ENCODE results near the gene NCDN.
A peak's percentile ranks its signal among the peaks of the same experiment; 100 is the strongest.

NCDN gene, protein sequence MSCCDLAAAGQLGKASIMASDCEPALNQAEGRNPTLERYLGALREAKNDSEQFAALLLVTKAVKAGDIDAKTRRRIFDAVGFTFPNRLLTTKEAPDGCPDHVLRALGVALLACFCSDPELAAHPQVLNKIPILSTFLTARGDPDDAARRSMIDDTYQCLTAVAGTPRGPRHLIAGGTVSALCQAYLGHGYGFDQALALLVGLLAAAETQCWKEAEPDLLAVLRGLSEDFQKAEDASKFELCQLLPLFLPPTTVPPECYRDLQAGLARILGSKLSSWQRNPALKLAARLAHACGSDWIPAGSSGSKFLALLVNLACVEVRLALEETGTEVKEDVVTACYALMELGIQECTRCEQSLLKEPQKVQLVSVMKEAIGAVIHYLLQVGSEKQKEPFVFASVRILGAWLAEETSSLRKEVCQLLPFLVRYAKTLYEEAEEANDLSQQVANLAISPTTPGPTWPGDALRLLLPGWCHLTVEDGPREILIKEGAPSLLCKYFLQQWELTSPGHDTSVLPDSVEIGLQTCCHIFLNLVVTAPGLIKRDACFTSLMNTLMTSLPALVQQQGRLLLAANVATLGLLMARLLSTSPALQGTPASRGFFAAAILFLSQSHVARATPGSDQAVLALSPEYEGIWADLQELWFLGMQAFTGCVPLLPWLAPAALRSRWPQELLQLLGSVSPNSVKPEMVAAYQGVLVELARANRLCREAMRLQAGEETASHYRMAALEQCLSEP

DNA sequence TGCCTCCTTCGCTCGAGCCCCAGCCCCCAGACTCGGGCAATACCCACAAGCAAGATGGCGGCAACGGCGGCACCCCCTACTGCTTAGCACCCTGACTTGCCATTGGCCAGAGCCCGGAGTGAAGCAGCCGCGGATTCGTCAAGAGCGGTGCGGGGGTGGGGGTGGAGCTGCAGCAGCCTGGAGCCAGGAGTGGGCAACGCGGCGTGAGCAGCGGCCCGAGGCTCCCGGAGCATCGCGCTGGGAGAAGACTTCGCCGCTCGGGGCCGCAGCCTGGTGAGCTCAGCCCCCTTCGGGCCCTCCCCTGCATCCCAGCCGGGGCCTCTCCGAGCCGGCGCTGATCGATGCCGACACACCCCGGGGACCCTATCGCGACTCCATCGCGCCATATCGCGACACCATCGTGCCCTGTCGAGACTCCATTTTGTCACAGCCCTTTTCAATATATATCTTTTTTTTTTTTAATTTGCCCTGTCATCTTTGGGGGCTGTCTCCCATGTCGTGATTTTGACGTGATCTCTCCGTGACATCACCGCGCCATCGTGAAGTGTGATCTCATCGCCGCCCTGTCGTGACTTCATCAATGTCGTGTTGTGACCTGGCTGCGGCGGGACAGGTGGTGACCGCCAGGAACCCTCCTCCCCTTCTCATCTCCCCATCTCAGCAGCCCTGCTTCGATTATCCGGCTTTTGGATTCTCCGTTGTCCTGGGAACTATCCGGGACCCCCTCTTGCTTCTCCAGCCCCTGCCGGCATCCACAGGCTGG is at the start of gene NCDN:
Gene NCDN (plus strand): TSS at position 189 of the 763 bp plus-strand sequence. CDS start 392 bp downstream, at position 581.
- peak; percentile 97 for DNase-seq

DNA sequence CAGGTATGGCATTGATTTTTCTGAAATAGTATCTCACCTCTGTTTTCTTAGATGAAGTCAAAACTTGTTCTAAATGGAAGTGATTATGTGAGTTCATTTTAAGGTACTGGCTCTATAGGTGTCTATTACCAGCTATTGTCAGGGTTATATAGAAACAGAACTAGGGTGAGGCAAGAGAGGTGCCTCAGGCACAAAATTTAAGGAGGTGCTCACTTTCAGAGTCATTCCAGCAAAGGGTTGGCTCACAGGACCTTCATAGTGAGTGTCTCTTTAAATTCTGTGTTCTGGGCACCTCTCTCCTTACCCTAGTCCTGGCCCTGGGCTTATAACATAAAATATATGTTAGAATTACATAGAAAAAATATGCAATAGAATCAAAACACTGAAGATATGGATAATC is 49.7 kb upstream of the NCDN start:
- no peak for DNase-seq

DNA sequence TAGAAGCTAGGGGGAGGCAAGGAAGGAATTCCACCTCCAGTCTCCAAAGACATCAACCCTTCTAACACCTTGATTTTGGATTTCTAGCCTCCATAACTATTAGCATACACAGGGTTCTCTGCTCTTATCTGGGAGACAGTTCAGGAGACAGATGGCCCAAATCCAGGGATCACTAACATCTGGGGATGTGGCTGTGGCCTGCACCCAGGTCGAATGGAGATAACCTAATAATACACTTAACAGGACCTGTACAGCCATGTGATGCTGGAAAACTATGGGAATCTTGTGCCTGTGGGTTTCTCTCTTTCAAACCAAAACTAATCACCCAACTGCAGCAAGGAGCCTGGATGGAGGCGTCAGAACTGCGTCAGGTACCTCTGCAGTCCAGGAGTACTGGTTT is 48.0 kb upstream of the NCDN start:
- no peak for DNase-seq

DNA sequence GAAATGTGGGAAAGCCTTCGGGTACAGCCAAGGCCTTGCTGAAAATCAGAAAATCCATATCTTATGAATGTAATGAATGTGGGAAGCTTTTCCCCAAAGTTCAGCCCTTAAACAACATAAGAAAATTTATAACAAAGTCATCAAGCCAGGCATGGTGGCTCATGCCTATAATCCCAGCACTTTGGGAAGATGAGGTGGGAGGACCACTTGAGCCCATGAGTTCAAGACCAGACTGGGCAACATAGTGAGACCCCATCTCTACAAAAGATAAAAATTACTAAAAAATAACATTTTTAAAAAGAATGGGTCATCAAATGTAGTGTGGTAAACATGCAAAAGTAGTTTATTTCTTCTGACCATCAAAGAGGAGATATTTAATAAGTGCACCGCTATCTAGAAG is 46.3 kb upstream of the NCDN start:
- DNase-seq: no peak

DNA sequence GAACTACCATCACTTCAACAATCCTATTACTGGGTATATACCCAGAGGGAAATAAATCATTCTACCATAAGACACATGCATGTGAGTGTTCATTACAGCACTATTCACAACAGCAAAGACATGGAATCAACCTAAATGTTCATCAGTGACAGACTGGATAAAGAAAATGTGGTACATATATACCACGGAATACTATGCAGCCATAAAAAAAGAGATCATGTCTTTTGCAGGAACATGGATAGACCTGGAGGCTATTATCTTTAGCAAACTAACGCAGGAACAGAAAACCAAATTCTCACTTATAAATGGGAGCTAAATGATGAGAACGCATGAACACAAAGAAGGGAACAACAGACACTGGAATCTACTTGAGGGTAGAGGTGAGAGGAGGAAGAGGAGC is 39.4 kb upstream of the NCDN start:
- DNase-seq: no peak

DNA sequence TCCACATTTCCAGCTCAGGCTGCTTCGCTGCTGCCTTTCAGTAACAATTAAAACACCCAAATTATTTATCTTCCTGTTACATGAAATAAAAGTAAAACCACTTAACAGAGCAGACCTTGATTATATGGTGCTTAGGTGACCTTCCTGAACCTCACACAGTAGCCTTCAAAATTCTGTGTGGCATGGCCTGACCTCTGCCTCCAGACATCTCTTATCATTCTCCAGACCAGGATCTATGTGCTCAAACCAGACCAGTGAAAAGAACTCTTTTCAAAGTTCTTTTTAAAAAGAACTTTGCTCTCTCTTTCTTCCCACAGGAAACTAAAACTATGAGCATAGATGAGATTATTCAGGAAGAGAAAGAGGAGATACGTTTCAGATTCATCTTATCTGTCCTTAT is 38.2 kb upstream of the NCDN start:
- no peak for DNase-seq

DNA sequence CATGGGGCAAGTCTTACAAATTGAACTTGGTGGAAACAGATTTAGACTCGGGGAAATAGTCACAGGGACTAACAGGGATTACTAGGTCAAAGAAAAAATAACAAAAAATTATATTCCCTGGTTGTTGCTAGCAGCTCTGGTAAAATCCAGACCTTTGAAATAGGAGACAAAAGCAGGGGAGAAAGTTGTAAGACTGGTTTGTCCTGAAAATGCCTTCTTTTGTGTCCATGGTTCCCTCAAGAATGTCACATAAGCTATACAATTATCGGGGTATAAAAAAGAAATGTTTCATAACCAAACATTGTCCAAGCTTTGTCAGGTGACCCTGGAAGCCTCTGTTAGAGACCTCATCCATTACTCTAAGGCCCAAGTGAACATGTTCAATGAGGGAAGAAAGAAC is 33.5 kb upstream of the NCDN start:
- DNase-seq: no peak

DNA sequence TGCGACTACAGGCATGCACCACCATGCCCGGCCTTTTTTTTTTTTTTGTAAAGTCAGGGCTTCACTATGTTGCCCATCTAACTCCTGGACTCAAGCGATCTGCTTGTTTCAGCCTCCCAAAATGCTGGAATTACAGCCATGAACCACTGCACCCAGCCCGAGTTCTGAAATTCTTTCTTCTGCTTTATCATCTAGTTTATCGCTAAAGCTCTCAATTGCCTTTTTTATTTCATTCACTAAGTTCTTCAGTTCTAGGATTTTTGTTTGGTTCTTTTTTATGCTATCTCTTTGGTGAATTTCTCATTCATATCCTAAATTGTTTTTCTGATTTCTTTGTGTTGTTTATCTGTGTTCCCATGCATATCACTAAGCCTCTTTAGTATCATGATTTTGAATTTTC is 27.4 kb upstream of the NCDN start:
- DNase-seq: no peak

DNA sequence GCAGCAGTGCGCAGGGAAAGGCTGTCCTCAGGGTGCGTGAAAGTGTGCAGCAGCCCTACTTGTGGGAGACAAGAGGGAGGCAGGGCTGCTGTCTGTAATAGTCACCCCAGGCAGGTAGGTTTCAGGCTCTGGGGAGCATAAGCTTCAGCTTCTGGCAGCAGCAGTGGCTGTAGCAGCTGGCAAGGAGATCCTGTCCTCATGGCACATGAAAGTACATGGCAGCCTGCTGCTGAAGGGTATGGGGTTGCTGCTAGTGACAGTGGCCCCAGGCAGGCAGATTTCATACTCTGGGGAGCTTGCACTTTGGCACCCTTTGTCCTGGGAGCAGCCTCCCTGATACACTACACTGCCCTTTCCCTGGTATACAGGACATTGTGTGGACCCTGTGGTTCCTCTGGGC is 26.7 kb upstream of the NCDN start:
- DNase-seq: no peak

DNA sequence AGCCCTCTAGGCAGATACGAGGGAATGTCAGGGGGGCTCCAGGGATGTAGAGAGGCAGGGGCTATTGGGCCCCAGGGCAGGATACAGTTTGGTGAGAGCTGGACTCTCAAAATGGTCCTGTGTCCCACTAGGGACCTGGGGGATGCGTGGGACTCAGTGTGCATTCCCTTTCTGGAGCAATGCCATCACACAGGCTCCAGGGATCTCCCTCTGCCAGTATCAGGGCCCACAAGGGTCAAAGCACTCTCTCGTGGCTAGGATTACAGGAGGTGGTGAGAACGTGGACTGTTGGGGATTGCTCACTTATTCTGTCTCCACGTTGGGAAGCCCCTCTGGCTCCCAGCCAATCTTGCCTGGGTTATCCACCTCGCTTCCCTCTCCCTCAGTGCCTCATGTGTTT is 26.2 kb upstream of the NCDN start:
- no peak for DNase-seq

DNA sequence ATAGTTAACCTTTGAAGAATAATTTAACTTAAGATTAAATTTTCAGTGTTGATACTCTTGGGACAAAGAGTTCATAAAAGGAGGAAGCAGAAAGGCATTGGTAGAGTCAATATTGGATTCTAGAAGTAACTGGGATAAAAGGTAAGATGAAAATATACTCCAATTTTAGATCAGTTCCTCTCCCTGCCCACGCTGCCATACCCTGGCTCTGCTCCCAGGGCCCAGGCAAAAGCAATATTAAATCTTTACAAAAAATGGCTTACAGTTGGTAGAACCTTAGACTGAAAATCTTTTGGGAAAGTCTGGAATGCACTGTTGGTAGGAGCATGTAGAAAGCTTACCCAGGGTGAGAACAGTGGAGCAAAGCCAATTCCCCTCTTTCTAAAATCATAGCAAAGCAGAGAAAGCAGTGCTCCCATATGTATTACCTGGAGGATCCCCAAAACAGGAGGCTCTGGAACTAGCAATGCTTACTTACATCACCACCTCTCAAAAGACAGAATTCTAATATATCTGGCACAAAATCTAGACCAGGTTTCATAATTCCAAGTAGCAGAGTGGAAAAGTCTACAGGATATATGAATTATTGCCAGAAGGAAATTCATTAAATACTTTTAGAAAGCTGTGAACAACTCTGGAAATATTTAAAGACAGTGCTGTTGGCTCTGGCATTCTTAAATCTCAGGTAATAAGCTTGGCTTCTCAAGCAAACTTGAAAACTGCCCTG is 24.9 kb upstream of the NCDN start:
- DNase-seq: no peak

DNA sequence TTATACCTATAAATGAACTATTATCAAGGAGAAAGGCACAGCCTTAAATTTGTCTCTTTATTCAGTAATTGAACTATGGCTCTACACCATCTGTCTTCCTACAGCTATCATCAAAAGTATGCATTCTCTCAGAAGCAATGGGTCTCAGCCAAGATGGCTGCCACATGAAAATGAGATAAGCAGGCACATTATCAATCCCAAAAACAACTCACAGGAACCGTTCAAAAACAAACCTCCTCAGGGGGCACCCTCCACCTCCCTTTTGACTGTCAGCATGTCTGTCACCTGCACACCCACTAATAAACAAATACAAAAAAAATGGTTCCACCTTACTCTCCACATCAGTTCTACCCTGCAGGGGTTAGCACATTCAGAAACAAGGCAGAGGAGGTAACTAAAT is 24.0 kb upstream of the NCDN start:
- no peak for DNase-seq

DNA sequence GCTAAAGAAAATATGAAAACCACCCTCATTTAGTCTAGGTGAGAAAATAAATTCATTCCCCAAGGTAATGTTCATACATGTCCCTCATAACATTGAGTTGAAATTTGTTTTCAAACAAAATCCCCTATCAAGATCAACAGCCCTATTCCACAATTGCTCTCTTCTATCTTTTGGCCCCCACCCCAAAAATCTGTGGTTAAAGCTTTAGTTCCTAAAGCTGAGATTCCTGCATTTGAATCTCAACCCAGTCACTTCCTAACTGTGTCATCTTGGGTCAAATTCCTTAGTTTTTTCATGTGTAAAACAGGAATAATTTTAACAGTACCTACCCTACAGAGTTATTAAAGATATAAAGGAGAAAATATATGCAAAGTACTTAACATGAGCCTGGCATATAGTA is 22.4 kb upstream of the NCDN start:
- no peak for DNase-seq

DNA sequence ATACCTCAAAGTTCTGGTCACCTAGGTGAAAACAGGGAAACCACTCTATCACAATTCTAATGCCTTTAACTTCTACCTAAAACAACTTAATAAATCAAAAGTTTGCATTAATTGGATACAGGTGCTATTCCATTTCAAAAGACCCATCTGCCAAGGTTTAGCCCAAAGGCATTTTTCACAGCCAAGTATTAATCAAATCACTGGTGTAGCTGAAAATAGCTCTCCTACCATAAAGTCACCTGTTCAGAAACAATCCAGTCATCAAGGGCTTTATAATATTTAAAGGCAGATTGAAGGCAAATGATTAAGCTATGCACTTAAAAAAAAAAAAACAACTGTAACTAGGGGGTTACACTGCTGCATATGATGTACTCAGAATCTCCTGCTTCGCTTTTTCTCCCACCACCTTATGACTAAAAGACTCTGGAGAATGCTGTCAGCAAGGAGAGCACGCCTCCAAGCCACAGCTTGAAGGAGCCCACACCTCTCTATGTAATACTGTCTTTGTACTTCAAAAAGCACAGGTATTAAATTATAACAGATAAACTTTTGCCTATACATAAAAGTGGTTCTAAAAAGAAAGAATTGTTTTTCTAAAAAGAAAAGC is 20.9 kb upstream of the NCDN start:
- DNase-seq: no peak

DNA sequence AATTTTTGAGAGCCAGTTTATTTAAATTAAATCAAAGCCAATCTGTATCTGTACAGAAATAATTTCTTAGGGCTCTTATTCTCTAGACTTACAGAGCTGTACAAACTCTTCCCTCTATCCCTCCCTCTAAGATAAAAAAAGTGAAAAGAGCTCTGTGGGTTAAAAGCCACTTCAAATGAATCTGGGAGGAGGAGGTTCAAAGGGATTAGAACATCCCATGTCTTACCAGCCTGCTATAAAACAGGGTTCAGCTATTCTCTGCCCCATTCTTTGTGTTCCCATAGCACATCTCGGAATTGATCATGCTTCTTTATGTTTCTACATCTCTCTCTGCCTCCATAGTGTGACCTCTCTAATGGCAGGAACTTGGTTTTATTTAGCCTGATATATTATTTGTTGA is 19.8 kb upstream of the NCDN start:
- no peak for DNase-seq

DNA sequence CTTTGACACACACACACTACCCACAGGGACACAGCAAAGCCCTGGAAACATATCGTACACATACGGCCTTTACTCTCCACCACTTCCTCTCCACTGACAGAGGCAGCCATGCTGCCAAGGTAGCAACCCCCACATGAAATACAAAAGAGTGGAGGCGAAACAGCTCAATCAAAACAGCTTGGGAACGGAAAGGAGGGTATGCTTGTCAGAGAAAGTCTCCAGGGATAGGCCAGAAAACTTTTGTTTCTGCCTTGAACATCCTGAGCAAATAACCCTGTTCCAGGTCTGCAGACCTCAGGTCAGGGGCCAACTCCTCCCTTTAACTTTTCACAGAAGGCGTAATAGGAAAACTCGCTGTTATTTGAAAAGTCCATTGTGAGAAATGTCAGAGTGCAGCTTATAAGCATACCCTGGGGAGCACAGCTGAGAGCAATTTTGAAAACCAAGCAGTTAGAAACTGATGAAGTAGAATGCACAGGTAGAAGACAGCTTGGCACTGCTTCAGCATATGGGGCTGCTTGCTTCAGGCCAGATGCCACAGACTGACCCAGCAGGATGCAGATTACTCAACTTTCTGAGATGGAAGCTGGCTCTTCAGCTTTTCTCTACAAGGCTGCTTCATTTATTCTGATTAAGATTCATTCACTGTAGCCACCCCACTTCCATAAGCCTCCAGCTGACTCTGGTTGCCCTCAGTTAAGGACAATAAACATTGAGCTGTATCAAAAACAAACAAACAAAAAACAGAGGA is 18.4 kb upstream of the NCDN start:
- DNase-seq: no peak

DNA sequence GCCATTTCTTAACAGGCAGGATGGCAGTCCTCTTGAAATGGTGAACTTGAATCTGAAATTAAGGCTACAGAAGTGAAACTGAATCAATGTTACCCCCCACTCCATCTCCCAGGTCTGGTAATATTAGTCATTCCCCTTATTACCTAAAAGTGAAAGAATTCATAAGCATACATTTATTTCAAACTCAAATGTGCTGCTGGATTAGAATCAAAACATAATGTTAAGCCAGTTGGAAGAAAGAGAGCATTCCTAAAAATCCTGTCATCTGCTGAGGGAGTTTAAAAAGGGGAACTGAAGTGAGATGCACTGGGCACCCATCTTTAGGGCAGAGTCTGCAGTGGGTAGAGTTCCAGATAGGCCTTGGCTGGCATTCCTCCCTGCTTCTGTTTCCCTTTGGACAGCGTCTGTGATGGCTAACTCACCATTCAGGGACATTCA is 17.8 kb upstream of the NCDN start:
- DNase-seq: no peak

DNA sequence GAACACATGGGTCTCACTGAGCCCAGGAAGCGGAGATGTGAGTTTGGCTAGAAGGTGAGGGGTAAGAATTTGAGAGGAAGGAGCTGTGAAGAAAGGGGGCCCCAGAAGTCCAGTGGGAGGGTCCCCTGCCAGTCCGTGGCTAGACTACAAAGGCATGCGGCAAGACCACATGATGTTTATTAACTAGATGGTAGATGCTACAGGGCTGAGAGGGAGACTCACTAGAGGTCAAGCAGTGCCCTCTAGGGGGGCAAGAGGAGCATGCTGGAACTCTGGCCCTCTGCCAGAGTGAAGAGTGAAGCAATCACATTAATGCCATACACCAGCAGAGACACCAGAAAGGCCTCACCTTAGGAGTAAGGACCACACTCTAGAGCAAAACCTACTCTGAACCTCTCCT is 12.6 kb upstream of the NCDN start:
- DNase-seq: peak in 1 of 2 experiments; percentile 52

DNA sequence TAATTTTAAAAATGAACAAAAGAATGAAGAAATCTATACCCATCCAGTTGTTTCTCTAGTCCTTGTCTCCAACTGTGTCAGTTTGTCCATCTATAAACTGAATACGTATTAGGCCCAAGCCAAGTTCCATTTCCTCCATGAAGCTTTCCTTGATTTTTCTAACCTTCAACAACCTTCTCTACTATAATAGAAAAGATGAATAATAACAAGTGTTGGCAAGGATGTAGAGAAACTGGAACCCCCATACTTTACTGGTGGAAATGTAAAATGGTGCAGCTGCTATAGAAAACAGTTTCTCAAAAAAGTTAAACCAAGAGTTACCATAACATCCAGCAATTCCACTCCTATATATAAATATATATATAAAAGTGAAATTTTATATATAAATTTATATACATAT is 11.0 kb upstream of the NCDN start:
- no peak for DNase-seq

DNA sequence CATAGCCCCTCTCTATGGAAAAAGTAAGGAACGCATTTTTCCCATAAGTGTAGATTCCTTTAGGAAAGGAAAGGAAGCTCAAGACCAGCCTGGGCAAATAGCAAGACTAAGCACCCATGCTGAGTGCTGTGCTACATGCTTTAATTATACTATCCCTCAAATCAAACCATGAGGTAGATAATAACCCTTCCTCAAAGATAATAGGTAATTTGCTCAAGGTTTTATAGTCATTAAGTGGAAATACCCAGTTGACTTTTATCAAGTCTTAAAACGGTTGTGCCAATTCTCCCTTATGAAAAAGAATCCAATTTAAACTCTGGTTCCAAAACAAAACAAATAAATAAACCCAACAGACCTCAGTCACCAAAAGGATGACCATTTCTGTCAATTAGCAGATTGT is 3.7 kb upstream of the NCDN start:
- no peak for DNase-seq

DNA sequence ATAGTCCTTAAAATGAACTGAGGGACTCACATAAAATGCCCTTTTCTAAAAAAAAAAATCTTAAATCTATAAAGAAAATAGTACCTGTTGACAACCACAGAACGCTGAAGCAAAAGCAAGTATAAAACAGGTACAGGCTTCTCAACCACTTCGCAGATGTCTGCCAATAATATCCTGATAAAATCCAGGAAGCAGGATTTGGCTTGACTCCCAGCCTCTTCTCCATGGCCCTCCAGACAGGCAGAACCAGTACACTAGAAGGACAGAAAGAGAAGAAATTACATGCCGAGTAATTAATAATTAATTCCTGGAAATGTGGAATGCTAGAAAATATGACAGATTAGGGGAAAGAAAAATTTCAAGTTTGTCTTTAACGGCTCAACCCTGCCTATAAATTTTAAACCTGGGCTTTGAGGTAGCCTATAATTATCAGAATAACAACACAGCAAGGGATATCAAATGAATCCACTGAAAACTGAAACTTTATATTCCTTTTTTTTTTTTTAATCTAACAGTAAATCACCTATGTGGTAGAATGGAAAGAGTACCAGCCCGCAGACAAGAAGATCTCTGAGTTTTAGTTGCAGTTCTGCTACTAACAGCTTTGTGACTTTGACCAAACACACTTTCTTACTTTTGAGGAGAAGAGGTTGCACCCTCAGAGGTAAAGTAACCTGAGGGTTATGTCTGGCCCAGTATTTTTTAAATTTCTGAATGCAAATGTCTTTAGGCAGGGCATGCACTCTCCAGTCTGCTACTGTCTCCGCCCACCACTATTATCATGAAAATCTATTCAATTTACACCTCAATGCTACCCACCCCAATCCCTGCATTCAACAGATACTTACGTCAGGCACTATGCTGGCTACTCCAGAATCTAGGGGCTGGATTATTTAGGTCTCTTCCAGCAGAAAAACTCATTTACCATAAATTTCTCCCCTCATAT is 3.1 kb upstream of the NCDN start:
- DNase-seq: no peak

All from activated CD4-positive, alpha-beta T cell treated with anti-CD3 and anti-CD28 coated beads, Interleukin-2, amount 50 U/mL, for 48 hours (primary cell).